Progenitor cell of endocrine pancreas (in vitro differentiated cells): Measurements from ENCODE around the gene RAB5B. TPM values are rescaled to one million over a fixed set of nuclear protein-coding genes. Genes with fewer than 3 reads are reported as not detected.

Source experiments
- DNase-seq: peaks from one replicate; pipeline ENCODE4 v3.0.0; 2021; ENCODE audit warnings: low spot score; ENCODE audit not compliant: unreplicated experiment
- H3K27ac Mint-ChIP-seq: 2 replicates; pipeline ENCODE4 v1.8.0; 2021; ENCODE audit warnings: mild to moderate bottlenecking, moderate library complexity, mixed read lengths
- H3K27me3 Mint-ChIP-seq: 2 replicates; pipeline ENCODE4 v1.8.0; 2021; ENCODE audit warnings: mixed read lengths
- H3K36me3 Mint-ChIP-seq: 2 replicates; pipeline ENCODE4 v1.8.0; 2022; ENCODE audit warnings: mixed read lengths; ENCODE audit not compliant: insufficient read depth
- H3K4me1 Mint-ChIP-seq: 2 replicates; pipeline ENCODE4 v1.8.0; 2021; ENCODE audit warnings: low read depth, mixed read lengths
- H3K4me3 Mint-ChIP-seq: 2 replicates; pipeline ENCODE4 v1.8.0; 2021; ENCODE audit warnings: low read depth, mild to moderate bottlenecking, moderate library complexity, mixed read lengths
- H3K9me3 Mint-ChIP-seq: 2 replicates; pipeline ENCODE4 v1.8.0; 2021; ENCODE audit warnings: low read depth, mixed read lengths
- total RNA-seq: library from RNA; stranded (reverse); gene quantifications from 2 replicates; pipeline ENCODE4 v1.2.1, GENCODE V29; 2021
- TF ChIP-seq, protein P1 (sequence below): fragments of 200-600 bp; sonication (generic); IDR thresholded peaks from one replicate; pipeline ENCODE4 v1.5.0; 2021; ENCODE audit warnings: antibody characterized with exemption, mild to moderate bottlenecking; ENCODE audit not compliant: unreplicated experiment

RAB5B gene
- total RNA-seq, 1 donor from 2014 or later = 116 TPM

- Mint-ChIP-seq H3K36me3 (no peaks in the 10 kb centered on the region), H3K27ac (no peak overlapping the region), H3K27me3 (peaks cover 79% of the 10 kb centered on the region), H3K4me1 (peaks cover 12% of the 10 kb centered on the region), H3K9me3 (no peaks in the 10 kb centered on the region), H3K4me3 (no peak overlapping the region)
- TF ChIP-seq, protein P1, sequence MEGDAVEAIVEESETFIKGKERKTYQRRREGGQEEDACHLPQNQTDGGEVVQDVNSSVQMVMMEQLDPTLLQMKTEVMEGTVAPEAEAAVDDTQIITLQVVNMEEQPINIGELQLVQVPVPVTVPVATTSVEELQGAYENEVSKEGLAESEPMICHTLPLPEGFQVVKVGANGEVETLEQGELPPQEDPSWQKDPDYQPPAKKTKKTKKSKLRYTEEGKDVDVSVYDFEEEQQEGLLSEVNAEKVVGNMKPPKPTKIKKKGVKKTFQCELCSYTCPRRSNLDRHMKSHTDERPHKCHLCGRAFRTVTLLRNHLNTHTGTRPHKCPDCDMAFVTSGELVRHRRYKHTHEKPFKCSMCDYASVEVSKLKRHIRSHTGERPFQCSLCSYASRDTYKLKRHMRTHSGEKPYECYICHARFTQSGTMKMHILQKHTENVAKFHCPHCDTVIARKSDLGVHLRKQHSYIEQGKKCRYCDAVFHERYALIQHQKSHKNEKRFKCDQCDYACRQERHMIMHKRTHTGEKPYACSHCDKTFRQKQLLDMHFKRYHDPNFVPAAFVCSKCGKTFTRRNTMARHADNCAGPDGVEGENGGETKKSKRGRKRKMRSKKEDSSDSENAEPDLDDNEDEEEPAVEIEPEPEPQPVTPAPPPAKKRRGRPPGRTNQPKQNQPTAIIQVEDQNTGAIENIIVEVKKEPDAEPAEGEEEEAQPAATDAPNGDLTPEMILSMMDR = no peak
- no peak for DNase-seq
Observed at GRCh38 chr12:55935738-55936151, 38.1 kb upstream of the RAB5B start.

DNA sequence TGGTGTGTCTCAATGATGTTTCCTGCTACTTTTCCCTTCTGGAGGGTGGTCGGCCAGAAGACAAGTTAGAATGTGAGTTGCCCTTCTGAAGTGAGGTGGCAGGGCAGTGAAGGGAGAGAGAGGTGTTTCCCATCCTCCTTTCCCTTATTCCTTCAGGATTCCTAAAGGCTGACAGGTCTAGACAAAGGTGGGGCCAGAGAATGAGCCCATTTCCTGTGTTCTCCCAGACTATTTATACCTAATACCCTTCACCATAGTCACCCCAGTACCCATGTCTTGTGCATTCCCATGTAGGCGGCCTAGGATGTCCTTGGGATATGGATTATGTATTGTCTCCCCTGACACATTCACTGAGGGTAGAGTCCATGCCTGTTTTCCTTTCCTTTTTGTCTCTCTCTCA, 35.9 kb upstream of the RAB5B start:
- Mint-ChIP-seq H3K27me3 (peaks cover 68% of the 10 kb centered on the region), H3K27ac (no peak overlapping the region)

GRCh38 chr12:55938826-55939501, 34.9 kb upstream of the RAB5B start:
- Mint-ChIP-seq H3K4me1 (peaks cover 4% of the 10 kb centered on the region), H3K9me3 (no peaks in the 10 kb centered on the region), H3K27me3 (peaks cover 60% of the 10 kb centered on the region), H3K27ac (peak overlapping the region; percentile 37), H3K4me3 (no peak overlapping the region), H3K36me3 (no peaks in the 10 kb centered on the region)
- no peak for DNase-seq
- TF ChIP-seq, protein P1 = no peak

More for the DNA sequence above, 35.9 kb upstream of the RAB5B start:
- H3K9me3 Mint-ChIP-seq = no peaks in the 10 kb centered on the region
- peaks cover 4% of the 10 kb centered on the region for H3K4me1 Mint-ChIP-seq
- DNase-seq = no peak
- H3K4me3 Mint-ChIP-seq = no peak overlapping the region
- no peaks in the 10 kb centered on the region for H3K36me3 Mint-ChIP-seq
- TF ChIP-seq, protein P1 = no peak

- H3K27me3 Mint-ChIP-seq = peaks cover 50% of the 10 kb centered on the region
- H3K9me3 Mint-ChIP-seq = no peaks in the 10 kb centered on the region
- H3K36me3 Mint-ChIP-seq = no peaks in the 10 kb centered on the region
- H3K27ac Mint-ChIP-seq = no peak overlapping the region
- no peak overlapping the region for H3K4me3 Mint-ChIP-seq
- TF ChIP-seq, protein P1 = peak; percentile 95
- H3K4me1 Mint-ChIP-seq = peaks cover 4% of the 10 kb centered on the region
- peak; percentile 78 for DNase-seq
Observed at GRCh38 chr12:55940065-55940732, 33.7 kb upstream of the RAB5B start.

DNA sequence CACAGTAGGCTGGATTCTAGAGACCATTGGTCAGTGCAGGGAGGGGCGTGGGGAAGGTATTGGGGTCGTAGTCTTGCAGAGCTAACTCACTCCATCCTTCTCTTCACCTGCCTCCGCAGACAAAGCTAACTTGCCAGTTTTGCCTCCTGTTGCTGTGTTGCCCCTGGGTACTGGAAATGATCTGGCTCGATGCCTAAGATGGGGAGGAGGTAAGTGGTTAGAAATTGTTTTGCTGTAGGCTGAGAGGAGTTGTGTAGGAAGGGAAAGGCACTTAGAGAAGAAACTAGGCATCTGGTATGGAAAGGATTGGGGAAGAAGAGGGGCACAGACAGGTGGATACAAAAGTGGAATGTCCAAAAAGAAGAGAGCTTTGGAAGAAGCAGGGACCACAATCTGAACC, 31.8 kb upstream of the RAB5B start:
- Mint-ChIP-seq H3K9me3 (no peaks in the 10 kb centered on the region), H3K36me3 (no peaks in the 10 kb centered on the region), H3K4me3 (no peak overlapping the region), H3K27ac (peak overlapping the region; percentile 5), H3K4me1 (peaks cover 4% of the 10 kb centered on the region), H3K27me3 (peaks cover 32% of the 10 kb centered on the region)
- DNase-seq = no peak
- TF ChIP-seq, protein P1 = no peak
